ENCODE data around the gene POFUT1. TPM values are rescaled to one million over a fixed set of nuclear protein-coding genes. Genes with fewer than 3 reads are reported as not detected.

The POFUT1 gene
- total RNA-seq: 10 to 100 TPM; 28.6 to 38.6 TPM

GRCh38 chr20:32207626-32208498 is at the start of gene POFUT1, which contains the start of gene PLAGL2:
POFUT1 (plus strand) TSS chr20:32207880; CDS start chr20:32207942, 62 bp downstream.
PLAGL2 (minus strand) TSS chr20:32207743; CDS start chr20:32202178, 5,565 bp downstream.

GRCh38 chr20:32277361-32278198 is 69.9 kb downstream of the POFUT1 start, which contains the start of gene KIF3B:
KIF3B (plus strand) TSS chr20:32277651; CDS start chr20:32309778, 32,127 bp downstream.

Other genes with a start within 250 kb of the POFUT1 start
- gene XKR7, start 239.7 kb upstream of the POFUT1 start, total RNA-seq: not detected
- not detected for gene CCM2L, start 197.4 kb upstream of the POFUT1 start, total RNA-seq
- gene HCK, start 155.6 kb upstream of the POFUT1 start, total RNA-seq: under 1 TPM in 1 of 2 donors, not detected in 1; 0.33 TPM
- 10 to 100 TPM; 51.6 to 52.7 TPM for gene TM9SF4, start 98.2 kb upstream of the POFUT1 start, total RNA-seq
- 1 to 10 TPM; 2.1 to 5.3 TPM for gene PLAGL2, start 137 bp upstream of the POFUT1 start, total RNA-seq
- gene KIF3B, start 69.8 kb downstream of the POFUT1 start, total RNA-seq: 10 to 100 TPM; 17.2 to 20.6 TPM
- 10 to 100 TPM; 28.9 to 44.6 TPM for gene ASXL1, start 150.5 kb downstream of the POFUT1 start, total RNA-seq

All from melanocyte of skin (primary cell).